ENCODE measurements around the gene COPA. TPM values are rescaled to one million over a fixed set of nuclear protein-coding genes. Genes with fewer than 3 reads are reported as not detected.
"Not testable (repeated sequence)": the region's sequence is repeated elsewhere in the genome, so short reads cannot be mapped to it uniquely, and the experiment has no call there.

COPA gene
- polyA plus RNA-seq (2013, experiment 1 of 2; ENCODE audit: insufficient read length), result 234 TPM
- 233 TPM for polyA plus RNA-seq (2013, experiment 2 of 2; ENCODE audit: insufficient read length)

DNA sequence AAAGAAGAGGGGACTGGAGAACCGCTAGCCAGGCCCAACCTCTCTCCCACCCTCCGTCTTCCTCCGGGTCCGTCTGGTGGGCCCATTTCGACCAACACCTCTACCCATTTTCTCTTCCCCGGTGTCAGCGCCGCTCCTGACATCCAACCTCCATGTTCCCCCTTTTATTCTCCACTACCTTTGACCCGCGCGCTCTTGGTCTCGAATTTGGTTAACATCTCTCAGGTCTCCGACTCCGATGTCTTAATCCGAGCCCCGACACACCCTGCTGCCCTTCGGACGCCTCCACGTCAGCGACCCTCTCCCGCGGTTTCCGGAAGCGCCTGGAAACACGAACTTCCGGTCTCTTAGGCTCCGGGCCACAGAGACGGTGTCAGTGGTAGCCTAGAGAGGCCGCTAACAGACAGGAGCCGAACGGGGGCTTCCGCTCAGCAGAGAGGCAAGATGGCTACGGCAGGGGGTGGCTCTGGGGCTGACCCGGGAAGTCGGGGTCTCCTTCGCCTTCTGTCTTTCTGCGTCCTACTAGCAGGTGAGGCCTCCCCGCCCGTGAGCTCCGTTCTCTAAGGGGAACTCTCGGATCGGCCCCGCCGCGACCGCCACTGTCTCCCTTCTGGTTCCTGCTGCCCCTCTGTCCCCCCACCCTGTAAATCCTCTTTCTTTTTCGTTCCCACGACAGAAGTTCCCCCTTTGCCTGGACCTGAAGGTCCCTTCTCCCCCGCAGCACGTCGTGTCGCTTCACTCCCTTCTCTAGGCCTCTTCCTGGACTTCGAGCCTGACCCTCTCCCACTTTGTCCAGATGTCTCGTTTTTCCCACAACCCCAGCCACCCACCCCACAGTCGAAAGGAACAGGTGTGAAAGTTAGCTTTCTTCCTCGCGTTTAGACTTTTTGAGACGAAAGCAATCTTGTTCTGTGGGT is at the start of gene COPA, which contains the start of gene NCSTN:
Gene COPA, minus strand, starts transcription at position 298 of the 917 bp plus-strand sequence. Its CDS starts 80 bp downstream, at position 218.
Gene NCSTN, plus strand, starts transcription at position 431 of the 917 bp plus-strand sequence. Its CDS starts 14 bp downstream, at position 445.
- DNase-seq, result peak; percentile 96

DNA sequence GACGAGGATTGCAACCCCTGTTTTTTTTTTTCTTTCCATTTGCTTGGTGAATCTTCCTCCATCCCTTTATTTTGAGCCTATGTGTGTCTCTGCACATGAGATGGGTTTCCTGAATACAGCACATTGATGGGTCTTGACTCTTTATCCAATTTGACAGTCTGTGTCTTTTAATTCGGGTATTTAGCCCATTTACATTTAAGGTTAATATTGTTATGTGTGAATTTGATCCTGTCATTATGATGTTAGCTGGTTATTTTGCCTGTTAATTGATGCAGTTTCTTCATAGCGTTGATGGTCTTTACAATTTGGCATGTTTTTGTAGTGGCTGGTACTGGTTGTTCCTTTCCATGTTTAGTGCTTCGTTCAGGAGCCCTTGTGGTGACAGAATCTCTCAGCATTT is 45.4 kb upstream of the COPA start:
- DNase-seq, result not testable (repeated sequence)

DNA sequence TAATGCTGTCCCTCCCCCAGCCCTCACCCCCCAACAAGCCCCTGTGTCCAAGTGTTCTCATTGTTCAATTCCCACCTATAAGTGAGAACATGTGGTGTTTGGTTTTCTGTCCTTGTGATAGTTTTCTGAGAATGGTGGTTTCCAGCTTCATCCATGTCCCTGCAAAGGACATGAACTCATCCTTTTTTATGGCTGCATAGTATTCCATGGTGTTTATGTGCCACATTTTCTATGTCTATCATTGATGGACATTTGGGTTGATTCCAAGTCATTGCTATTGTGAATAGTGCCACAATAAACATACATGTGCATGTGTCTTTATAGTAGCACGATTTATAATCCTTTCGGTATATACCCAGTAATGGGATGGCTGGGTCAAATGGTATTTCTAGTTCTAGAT is 41.8 kb upstream of the COPA start:
- not testable (repeated sequence) for DNase-seq

DNA sequence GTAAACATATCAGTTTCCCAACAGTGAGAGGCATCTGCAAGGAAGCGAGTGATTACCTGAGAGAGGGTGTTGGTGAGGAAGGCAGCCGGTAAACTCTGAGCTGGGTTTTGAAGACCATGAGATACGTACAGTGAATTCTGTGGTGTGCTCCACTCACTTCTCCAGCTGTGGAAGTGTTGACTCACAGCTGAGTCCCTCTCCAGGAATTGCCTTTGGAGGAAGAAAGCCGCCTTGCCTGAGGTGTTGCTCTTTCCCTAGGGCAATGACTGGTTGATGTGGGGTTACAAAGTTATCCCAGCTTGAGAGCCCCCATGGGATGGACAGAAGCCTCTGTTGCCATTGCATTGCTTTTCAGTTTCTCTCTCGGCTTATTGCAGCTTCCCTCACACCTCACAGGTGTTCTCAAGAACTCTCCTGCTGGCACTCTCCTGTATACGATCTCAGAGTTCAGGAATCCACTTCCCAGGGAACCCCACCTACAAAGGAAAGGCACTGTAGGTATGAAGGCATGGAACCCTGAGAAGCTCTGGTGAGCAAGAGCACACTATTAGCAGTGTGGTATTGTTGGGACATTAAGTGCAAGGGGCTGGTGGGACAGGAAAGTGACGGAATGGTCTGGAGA is 34.6 kb upstream of the COPA start:
- DNase-seq, result peak; percentile 68

DNA sequence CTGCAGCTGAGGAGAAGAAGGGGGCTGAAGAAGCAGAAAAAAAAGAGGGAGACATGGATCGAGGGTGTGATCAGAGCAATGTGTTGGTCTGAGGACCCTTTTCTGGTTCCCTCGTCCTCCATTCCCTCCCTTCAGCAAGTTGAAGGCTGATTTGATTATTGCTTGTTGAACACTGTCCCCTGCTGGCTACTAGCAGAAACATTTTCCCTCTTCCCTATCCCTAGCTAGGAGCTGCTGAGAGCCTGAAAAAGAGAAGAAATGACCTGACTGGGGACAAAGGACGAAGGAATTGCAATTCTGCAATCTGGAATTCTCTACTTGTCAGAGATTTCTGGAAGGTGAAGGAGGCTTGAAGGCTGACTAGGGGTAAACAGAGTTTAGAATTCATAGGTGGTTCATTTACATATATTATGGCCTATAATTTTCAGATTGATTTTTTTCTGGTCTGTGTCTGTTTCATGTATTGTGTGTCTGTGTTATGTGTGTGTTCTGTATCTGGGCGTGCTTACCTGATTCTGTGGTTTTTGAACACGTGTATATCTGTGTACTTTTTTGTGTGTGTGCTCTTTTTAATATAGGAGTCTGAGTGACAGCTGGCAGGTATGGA is 33.6 kb upstream of the COPA start:
- DNase-seq, result peak; percentile 63

DNA sequence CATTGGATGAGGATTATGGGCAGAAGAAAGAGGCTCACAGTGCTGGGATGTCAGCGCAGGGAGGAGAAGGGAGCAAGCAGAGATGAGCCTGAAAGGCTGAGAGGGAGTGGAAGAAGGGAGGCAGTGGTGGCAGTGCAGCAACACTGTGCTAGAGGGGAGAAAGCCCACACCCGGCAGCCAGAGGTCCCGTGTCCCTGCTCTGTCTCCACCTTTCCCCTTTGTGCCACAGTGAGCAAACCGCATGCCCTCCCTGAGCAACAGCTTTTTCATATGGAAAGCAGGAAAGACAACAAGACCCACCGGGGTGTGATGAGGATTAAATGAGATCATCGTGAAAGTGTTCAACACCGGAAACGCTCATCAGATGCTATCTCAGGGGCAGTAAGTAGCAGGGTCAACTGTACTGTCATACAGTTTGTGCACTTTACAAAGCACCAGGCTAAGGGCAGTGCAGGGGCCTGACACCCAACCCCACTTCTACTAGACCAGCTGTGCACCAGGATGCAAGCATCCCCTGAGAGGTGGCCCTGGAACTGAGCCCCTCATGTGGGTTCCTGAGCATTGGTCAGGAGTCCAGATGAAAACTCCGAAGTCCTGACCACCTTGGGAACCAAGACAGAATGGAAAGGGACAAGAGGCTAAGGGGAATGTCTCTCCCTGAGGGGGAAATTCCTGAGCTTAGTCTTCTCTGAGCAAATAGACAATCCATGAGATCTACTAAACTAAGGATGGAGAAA is 32.9 kb upstream of the COPA start:
- peak; percentile 37 for DNase-seq

DNA sequence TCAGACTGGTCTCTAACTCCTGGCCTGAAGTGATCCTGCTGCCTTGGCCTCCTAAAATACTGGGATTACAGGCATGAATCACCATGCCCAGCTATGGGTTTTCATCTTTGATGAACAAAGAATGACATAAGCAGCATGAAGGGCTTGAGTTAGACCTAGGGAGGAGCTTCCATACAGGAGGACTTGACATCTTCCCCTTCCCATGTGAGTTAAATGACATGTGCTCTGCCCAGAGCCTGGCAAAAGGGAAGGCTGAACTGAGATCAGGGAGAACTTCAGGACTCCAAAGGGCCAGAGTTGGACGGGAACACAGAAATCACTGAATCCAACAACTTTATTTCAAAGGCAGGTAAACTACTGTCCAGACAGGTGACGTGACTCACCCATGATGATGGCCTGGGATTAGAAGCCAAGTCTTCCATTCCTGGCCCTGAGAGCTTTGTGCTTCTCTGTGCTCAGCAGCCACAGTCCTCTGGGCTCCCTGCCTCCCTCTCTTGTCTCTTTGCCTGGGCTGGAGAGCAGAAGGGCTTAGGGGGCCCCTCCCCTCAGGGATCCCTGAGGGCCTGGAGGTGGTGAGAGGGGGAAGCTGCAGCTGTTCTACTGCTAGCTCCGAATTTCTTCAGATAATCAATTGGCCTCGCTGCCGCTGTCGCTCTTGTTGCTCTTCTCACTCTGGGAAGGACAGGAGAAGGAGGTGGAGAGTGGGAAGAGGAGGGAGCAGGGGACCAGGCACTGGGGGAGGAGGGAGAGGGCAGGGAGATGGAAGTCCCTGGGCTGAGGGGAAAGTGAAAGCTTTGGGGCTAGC is 31.5 kb upstream of the COPA start:
- no peak for DNase-seq

DNA sequence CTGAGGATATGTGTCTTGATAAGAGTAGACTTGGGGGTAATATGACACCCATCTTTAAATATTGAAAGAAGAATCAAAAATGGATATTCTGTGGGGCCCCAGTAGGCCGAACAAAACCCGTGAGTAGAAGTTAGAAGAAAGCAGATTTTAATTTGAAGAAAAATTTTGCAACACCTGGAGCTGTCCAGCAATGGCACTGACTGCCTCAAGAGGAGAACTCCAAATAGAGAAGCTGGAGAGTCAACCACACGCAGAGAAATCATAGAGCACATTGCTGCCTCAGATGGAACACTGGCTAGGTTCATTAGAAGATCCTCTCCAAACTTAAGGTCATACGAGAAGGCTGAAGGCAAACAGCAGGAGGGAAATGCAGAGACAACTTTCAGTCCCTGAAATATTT is 30.6 kb upstream of the COPA start:
- DNase-seq, result no peak

DNA sequence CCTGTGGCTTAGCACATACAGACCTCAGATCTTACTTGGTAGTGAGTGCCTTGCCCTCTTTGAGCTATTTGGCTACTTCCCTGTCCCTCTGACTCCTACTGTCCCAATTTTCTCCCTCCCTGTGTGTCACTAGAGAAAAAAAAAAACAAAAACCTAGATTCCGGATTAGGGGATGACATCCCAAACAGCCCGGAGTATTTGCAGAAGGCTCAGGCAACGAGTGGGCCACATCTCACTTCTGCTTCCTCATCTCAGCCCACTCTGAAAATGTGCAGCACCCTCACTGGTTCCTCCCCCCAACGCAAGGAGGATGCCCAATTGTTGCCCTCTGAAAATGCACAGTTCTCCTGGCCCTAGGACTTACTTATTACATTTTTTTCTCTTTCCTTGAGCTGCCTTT is 28.7 kb upstream of the COPA start:
- DNase-seq, result no peak

DNA sequence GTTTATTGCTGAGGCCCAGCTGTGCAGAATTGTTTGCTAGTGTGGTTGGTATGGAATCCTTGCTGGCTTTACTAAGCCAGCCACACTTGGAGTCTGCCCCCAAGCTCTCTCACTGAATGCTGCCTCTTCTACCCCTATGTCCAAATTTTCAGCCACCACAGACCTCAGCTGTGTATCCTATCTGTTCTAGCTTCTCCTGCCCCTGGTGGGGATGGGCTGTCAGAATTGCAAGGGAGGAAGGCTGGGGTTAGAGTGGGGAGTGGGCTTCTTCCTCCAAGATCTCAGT is 28.2 kb upstream of the COPA start:
- DNase-seq, result no peak

DNA sequence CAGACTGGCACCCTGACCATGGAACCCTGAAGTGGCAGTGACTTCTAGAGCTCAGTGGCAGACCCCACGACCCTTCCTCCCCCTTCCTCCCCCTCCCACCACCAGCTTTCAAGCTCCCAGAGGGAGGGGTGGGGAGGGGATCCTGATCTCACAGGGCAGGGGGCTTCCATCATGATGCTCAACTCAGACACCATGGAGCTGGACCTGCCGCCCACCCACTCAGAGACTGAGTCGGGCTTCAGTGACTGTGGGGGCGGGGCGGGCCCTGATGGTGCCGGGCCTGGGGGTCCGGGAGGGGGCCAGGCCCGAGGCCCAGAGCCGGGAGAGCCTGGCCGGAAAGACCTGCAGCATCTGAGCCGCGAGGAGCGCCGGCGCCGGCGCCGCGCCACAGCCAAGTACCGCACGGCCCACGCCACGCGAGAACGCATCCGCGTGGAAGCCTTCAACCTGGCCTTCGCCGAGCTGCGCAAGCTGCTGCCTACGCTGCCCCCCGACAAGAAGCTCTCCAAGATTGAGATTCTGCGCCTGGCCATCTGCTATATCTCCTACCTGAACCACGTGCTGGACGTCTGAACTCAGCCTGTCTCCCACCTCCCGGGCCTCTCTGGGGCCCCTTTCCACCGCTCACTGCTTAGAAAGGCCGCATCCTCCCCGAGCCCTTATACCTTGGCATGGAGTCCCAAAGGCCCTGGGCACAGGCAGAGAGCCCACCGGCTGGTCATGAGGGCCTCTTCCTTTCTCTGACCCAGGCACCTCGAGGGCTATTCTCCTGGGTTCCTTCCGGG is 27.7 kb upstream of the COPA start:
- DNase-seq, result no peak

DNA sequence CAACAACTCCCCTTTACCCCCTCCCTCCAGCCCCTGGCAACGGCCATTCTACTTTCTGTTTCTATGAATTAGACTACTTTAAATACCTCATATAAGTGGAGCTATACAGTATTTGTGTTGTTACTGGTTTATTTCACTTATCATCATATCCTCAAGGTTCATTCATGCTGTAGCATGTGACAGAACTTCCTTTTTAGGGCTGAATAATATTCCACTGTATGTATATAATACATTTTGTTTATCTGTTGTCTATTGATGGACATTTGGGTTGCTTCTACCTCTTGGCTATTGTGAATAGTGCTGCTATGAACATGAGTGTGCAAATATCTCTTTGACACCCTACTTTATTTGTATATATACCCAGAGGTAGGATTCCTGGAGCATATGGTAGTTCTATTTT is 26.0 kb upstream of the COPA start:
- DNase-seq, result no peak

DNA sequence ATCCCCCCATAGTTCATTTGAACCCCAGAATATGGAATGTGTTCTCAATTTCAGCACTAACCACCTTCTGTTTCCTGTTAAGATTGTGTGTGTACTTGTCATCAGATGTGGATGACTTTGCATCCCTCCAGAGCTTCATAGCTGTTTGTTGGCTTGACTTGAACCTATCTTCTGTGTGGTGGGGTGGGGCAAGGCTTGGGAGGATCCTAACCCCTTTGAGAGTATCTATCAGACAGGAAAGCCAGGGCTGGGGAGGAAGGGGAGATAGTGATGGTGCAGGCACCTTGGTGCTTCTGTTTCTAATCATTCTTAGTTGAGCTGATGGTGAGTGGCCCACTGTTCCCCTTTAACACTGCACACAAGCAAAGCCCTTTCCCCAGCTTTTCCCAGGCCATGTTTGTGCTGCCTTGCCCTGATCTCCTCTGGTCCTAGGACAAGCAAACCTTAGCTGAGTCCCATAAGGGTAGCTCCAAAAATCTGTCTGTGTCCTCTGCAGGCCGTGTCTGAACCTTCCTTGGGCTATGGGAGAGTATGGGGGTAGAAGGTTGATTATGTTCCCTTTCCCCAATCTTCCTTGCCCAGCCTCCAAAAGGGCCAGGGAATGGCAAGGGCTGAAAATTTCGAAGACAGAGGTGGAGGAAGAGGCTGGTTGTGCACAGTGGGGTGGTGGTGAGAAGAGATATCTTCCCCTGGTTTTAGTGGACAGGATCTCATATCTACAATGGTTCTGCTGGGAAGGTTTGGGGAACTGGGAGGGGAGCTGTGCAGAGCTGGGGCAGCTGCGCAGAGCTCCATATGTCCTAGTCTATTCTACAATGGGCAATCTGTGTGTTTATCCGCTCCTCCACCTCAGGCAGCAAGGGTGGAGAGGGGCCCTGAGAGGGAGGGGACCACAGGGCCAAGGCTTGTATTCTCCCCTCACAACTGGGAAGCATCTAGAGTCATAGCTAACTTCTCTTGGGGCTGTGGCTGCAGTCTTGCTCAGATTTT is 25.2 kb upstream of the COPA start:
- no peak for DNase-seq

DNA sequence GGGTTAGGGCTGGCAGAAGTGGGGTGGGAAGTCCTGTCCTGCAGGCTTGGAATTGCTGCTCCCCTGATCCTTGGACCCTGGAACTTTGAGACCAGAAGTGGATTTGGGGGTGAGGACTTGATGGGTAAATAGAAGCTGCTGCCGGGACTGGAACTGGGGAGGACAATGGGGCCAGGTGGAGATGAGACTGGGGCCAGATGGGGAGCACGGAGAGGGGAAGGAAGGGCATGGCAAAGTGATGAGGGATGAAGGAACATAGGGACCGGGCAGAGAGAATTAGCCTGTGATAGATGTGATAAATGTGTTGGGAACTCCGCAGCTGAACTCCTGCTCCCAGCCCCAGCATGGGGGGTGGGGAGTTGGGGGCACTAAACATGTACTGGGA is 24.5 kb upstream of the COPA start:
- DNase-seq, result no peak

DNA sequence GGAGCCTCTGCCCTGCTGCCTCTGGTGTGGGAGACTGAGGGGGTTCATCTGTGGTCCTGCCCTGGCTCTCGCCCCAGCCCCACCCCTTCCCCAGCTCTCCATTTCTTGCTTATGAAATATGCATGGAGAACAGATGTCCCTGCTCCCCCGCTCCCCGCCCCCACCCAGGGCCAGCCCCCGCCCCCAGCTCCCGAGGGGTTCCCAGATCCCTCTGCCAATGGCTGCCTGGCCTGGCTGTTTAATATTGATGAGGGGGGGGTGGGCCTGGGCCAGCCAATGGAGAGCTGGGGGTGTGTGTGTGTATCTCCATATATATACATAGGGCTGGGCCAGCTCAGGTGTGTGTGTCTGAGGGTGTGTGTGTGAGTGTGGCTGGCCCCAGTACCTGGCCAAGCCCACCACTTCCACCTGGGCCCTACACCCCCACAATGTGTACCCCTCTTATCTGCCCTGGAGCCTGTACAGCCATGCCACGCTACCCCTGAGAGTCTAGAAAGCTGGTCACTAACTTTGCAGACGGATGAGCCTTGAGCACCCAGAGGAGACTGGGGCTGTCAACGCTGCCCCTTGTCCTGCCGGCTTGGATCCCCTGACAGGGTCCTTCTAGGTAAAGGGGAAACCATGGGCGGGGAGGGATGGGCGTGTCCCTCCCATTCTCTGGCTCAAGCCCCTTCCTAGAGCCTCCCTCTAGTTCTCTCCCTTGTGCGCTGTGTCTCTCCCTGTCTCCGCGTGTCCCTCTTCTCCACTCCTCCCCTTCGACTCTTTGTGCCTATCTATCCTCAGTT is 23.9 kb upstream of the COPA start, which contains the start of gene NHLH1:
Gene NHLH1, plus strand, starts transcription at position 341 of the 785 bp plus-strand sequence. CDS start 3,661 bp downstream, outside the sequence.
- no peak for DNase-seq

DNA sequence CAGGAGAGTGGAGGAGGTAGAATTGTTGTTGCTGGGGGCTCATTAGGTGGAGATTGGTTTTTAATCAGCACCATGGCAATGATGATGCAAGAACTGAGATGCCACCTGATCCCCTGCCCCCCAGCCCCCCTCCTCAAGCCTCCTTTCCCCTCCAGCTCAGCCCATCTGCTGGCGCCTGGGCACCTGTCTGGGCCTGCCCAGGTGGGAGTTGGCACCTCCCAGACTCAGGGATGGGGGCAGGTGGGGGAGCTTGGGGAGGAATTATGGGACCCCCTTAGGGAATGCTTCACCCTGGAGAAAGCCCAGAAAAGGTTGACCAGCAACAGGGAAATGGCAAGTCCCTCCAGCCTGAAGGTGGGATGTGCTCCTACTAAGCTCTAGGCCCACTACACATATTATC is 22.3 kb upstream of the COPA start:
- DNase-seq, result no peak

DNA sequence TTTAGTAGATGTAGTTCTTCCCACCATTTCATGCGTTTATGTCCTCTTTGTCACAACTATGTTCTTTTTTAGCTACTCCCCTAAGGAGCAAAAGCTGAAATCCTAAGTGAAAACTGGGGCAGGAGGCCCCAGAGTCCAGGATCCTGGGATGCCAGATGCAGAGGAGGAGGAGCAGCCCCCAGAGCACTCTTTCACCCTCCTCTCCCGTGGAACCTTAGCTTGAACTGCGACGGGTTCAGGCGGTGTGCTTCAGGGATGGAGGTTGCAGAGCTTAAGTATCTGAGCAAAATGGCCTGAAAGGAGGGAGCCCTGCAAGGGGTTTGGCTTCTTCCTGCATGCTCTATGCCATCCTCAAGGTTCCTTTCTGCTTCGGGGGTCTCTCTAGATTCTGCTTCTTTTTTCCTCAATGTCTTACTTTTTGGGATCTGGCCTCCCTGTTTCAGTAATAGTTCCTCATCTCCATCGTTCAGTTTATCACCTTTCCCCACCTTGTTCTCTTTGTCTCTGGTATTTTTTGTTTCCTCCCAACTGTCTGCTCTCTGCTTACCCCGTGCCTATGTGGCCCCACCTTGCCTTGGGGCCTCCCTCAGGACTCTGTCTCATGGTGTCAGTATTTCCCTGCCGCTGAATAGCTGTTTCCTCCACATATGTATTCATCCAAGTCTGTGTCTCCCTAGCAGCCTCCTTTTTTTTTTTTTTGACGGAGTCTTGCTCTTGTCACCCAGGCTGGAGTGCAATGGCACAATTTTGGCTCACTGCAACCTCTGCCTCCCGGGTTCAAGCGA is 21.1 kb upstream of the COPA start:
- no peak for DNase-seq

DNA sequence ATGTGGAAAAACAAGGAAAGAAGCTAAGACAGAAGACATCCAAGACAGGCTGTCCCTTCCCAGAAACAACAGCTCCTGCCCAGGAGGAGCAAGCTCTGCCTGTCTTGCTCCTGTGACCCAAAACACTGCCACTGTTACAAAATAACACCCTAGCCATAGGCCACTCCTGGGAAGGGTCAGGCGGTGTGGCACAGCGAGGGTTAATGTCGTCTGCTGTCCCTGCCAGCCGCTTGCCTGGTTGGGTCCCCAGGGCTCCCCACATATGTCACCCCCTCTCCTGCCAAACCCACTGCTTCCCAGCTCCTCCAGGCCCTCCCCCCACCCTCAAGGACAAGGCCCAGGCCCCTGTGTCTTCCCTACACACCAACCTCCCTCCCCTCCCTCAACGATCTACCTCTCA is 20.0 kb upstream of the COPA start:
- DNase-seq, result no peak
